GM19455 (cell line): ENCODE measurements around the gene F2RL2.
"Not testable (repeated sequence)": the region's sequence is repeated elsewhere in the genome, so short reads cannot be mapped to it uniquely, and the experiment has no call there.

ENCODE experiments used
- ATAC-seq: cut with Tn5 transposase; IDR thresholded peaks from one replicate; pipeline ENCODE4 v1.9.1; 2021; ENCODE audit not compliant: unreplicated experiment

Gene F2RL2

GRCh38 chr5:76625087-76625815 is 2.0 kb upstream of the F2RL2 start:
- ATAC-seq, result no peak

- no peak for ATAC-seq
Observed at GRCh38 chr5:76622076-76622475, 1.1 kb downstream of the F2RL2 start.

- ATAC-seq, result no peak
Observed at GRCh38 chr5:76620166-76620565, 3.0 kb downstream of the F2RL2 start.

- no peak for ATAC-seq
Observed at GRCh38 chr5:76617675-76618074, 5.5 kb downstream of the F2RL2 start.

- no peak for ATAC-seq
Observed at GRCh38 chr5:76617229-76617628, 6.0 kb downstream of the F2RL2 start.

- ATAC-seq, result no peak
Observed at GRCh38 chr5:76616206-76616605, 7.0 kb downstream of the F2RL2 start.

GRCh38 chr5:76615759-76616158 is 7.4 kb downstream of the F2RL2 start:
- ATAC-seq, result no peak

GRCh38 chr5:76612942-76613341 is 10.3 kb downstream of the F2RL2 start:
- ATAC-seq, result no peak

- ATAC-seq, result no peak
Observed at GRCh38 chr5:76610196-76610595, 13.0 kb downstream of the F2RL2 start.

GRCh38 chr5:76608833-76609232 is 14.4 kb downstream of the F2RL2 start:
- ATAC-seq, result no peak

GRCh38 chr5:76607353-76607871 is 15.8 kb downstream of the F2RL2 start:
- ATAC-seq, result no peak

- no peak for ATAC-seq
Observed at GRCh38 chr5:76606701-76607100, 16.5 kb downstream of the F2RL2 start.

- no peak for ATAC-seq
Observed at GRCh38 chr5:76604838-76605237, 18.4 kb downstream of the F2RL2 start.

GRCh38 chr5:76603991-76604390 is 19.2 kb downstream of the F2RL2 start:
- ATAC-seq, result not testable (repeated sequence)

- ATAC-seq, result no peak
Observed at GRCh38 chr5:76602094-76602726, 21.0 kb downstream of the F2RL2 start.

GRCh38 chr5:76601470-76601869 is 21.7 kb downstream of the F2RL2 start:
- ATAC-seq, result no peak

GRCh38 chr5:76600716-76601115 is 22.5 kb downstream of the F2RL2 start:
- no peak for ATAC-seq

GRCh38 chr5:76598531-76598930 is 24.7 kb downstream of the F2RL2 start:
- no peak for ATAC-seq

GRCh38 chr5:76595755-76596481 is 27.3 kb downstream of the F2RL2 start:
- ATAC-seq, result no peak

GRCh38 chr5:76594107-76594506 is 29.1 kb downstream of the F2RL2 start:
- ATAC-seq, result no peak

GRCh38 chr5:76592692-76593091 is 30.5 kb downstream of the F2RL2 start:
- ATAC-seq, result no peak

- no peak for ATAC-seq
Observed at GRCh38 chr5:76591366-76591765, 31.8 kb downstream of the F2RL2 start.
